CD4-positive, alpha-beta T cell (primary cell): ENCODE measurements around the gene ICAM2. TPM values are rescaled to one million over a fixed set of nuclear protein-coding genes. Genes with fewer than 3 reads are reported as not detected.

ENCODE experiments used
- ATAC-seq: fragments of 200-7000 bp; cut with Tn5 transposase; one replicate; pipeline ENCODE4 v1.10.0; 2022; ENCODE audit warnings: mild to moderate bottlenecking; ENCODE audit not compliant: poor library complexity
- CTCF ChIA-PET: fragments of 350-600 bp; sonication (Branson Sonifier 250); formaldehyde crosslinking; loops from one replicate; lab custom pipeline; 2021; ENCODE audit warnings: antibody characterized with exemption, inconsistent platforms; lab: Charles Lee
- POLR2A ChIA-PET: fragments of 350-600 bp; sonication (Branson Sonifier 250); formaldehyde crosslinking; loops from one replicate; lab custom pipeline; 2021; ENCODE audit warnings: antibody characterized with exemption, inconsistent platforms; lab: Charles Lee
- DNase-seq, 14 experiments: peaks; one replicate each; pipeline ENCODE4 v3.0.0-alpha.2; 2013 to 2020; ENCODE audit warnings: mixed read lengths in 2 of 14
- H3K27ac ChIP-seq, 2 donors: one replicate each; pipeline versions ENCODE4 v1.5.1 to v1.7.0; 2013; ENCODE audit warnings: low read length in 2 of 2, low read depth in 1 of 2, mild to moderate bottlenecking in 1 of 2
- H3K27me3 ChIP-seq, 2 experiments: 1 replicate in 1 of 2; 2 replicates in 1 of 2; pipeline versions ENCODE4 v1.6.1 to v1.7.0; 2013; ENCODE audit warnings: low read length in 2 of 2, control low read depth in 1 of 2, mild to moderate bottlenecking in 1 of 2, moderate library complexity in 1 of 2; ENCODE audit not compliant: insufficient read depth in 2 of 2, control insufficient read depth in 1 of 2
- H3K36me3 ChIP-seq: one replicate; pipeline ENCODE4 v1.6.1; 2013; ENCODE audit warnings: low read length, control low read depth; ENCODE audit not compliant: insufficient read depth
- H3K4me1 ChIP-seq: one replicate; pipeline ENCODE4 v1.6.1; 2013; ENCODE audit warnings: low read length, control low read depth; ENCODE audit not compliant: insufficient read depth
- H3K4me3 ChIP-seq: one replicate; pipeline ENCODE4 v1.5.1; 2013; ENCODE audit warnings: mild to moderate bottlenecking, low read length, moderate library complexity
- H3K9me3 ChIP-seq, 2 experiments: 1 replicate in 1 of 2; 2 replicates in 1 of 2; pipeline versions ENCODE4 v1.6.1 to v1.7.0; 2013; ENCODE audit warnings: low read length in 2 of 2, mild to moderate bottlenecking in 2 of 2, control low read depth in 1 of 2, moderate library complexity in 1 of 2; ENCODE audit not compliant: control insufficient read depth in 1 of 2, insufficient read depth in 1 of 2
- H3K27ac Mint-ChIP-seq: one replicate; pipeline ENCODE4 v1.8.0; 2020; ENCODE audit warnings: mixed read lengths
- H3K27me3 Mint-ChIP-seq: one replicate; pipeline ENCODE4 v1.8.0; 2021; ENCODE audit warnings: mixed read lengths
- H3K36me3 Mint-ChIP-seq: one replicate; pipeline ENCODE4 v1.8.0; 2021; ENCODE audit warnings: low read depth, mixed read lengths
- H3K4me1 Mint-ChIP-seq: one replicate; pipeline ENCODE4 v1.8.0; 2021; ENCODE audit warnings: low read depth, mixed read lengths
- H3K4me3 Mint-ChIP-seq: one replicate; pipeline ENCODE4 v1.8.0; 2020; ENCODE audit warnings: mild to moderate bottlenecking, mixed read lengths
- H3K9me3 Mint-ChIP-seq: one replicate; pipeline ENCODE4 v1.8.0; 2020; ENCODE audit warnings: mixed read lengths
- intact Hi-C, 2 experiments: fragments of 100-400 bp; cut with DNase I in 1 of 2; cut with micrococcal nuclease in 1 of 2; formaldehyde crosslinking; loops; one replicate each; pipeline versions ENCODE4 v1.15.1 to v1.9.0; 2023 to 2025; cut with DNase I, micrococcal nuclease
- total RNA-seq, 174 experiments: library from RNA in 2 of 174; stranded (reverse) in 2 of 174; gene quantifications; one replicate each; pipeline ENCODE4 v1.2.3 and lab custom pipeline; 2021 to 2026
- TF ChIP-seq, protein P1 (sequence below): fragments of 200-600 bp; IDR thresholded peaks from one replicate; pipeline ENCODE4 v1.8.0; 2022; ENCODE audit warnings: antibody characterized with exemption, mild to moderate bottlenecking

Gene ICAM2
- total RNA-seq, 2 experiments from 2014 or later = 50.6 to 54.7 TPM

DNA sequence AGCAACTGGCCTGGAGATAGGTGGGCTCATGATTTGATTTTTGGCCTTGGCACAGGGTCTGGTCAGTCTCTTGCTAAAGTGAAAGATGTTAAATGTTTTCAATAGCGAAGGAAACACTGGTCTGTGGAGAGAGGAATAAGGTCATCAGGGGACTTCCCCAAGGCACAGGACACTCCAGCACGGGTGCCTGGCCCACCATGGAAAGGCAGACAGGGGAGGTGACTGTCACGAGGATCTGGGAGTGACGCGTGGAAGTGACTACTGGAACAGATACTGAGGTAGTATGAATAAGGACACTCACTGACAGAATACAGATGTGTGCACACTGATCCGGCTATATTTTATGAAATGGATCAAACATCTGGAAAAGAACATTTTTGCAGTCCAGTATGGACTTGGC is 16.7 kb upstream of the ICAM2 start:
- H3K27me3 Mint-ChIP-seq = no peaks in the 10 kb centered on the region
- Histone ChIP-seq H3K4me3 (no peak overlapping the region), H3K36me3 (peaks cover 43% of the 10 kb centered on the region), H3K4me1 (peaks cover 9% of the 10 kb centered on the region), H3K27ac (no peak overlapping the region), H3K27me3 (no peaks in the 10 kb centered on the region), H3K9me3 (no peaks in the 10 kb centered on the region)
- intact Hi-C loops = no loop called here
- ChIA-PET CTCF (interaction anchor here (0.8 to 3.0 kb wide), 2 partner anchors 8 to 97 kb away, joined by 4 to 6 read pairs; no protein-coding TSS in a partner anchor), POLR2A (interaction anchor here (1.0 kb wide), 1 partner anchor 17 kb away, joined by 3 read pairs; the partner anchor contains the start of gene ICAM2)
- peaks cover 8% of the 10 kb centered on the region for H3K4me1 Mint-ChIP-seq
- no peak overlapping the region for H3K27ac Mint-ChIP-seq
- no peak overlapping the region for H3K4me3 Mint-ChIP-seq
- DNase-seq (no peak), ATAC-seq (no peak)
- H3K9me3 Mint-ChIP-seq = no peaks in the 10 kb centered on the region
- TF ChIP-seq, protein P1, sequence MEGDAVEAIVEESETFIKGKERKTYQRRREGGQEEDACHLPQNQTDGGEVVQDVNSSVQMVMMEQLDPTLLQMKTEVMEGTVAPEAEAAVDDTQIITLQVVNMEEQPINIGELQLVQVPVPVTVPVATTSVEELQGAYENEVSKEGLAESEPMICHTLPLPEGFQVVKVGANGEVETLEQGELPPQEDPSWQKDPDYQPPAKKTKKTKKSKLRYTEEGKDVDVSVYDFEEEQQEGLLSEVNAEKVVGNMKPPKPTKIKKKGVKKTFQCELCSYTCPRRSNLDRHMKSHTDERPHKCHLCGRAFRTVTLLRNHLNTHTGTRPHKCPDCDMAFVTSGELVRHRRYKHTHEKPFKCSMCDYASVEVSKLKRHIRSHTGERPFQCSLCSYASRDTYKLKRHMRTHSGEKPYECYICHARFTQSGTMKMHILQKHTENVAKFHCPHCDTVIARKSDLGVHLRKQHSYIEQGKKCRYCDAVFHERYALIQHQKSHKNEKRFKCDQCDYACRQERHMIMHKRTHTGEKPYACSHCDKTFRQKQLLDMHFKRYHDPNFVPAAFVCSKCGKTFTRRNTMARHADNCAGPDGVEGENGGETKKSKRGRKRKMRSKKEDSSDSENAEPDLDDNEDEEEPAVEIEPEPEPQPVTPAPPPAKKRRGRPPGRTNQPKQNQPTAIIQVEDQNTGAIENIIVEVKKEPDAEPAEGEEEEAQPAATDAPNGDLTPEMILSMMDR = no peak
- peaks cover 18% of the 10 kb centered on the region for H3K36me3 Mint-ChIP-seq

DNA sequence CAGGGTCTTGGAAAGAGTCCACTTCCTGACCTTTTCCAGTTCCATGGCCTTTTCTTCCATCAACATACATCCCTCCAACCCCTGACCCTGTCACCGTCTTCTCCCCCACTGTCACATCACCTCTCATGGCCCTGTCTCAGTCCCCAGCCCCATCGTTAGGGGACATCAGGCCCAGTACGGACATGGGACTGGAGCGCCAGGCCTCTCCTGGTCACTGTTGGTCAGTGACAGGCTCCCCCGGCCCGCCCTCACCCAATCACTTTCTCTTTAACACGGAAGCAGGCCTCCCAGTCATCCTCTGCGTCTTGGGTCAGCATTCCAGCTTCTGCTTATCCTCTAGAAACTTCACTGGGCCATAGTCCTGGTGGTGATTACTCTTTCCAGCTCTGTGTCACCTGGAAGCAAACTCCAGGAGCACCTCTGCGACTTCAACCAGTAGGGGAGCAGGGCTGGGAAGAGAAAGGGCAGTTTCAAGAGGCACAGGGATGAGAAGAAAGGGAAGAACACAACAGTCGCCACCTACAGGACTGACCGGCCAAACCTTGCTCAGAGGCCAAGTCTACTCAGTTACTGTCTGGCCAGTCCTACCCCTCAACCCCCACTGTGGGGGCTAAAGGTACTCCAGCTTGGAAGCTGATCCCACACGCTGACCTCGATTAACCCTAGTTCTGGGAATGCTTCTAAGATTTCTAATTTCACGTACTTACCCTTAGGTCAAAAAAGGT is 15.9 kb upstream of the ICAM2 start:
- peaks cover 9% of the 10 kb centered on the region for H3K36me3 Mint-ChIP-seq
- Histone ChIP-seq H3K4me1 (peaks cover 6% of the 10 kb centered on the region), H3K36me3 (peaks cover 35% of the 10 kb centered on the region), H3K4me3 (no peak overlapping the region), H3K27me3 (no peaks in the 10 kb centered on the region), H3K9me3 (no peaks in the 10 kb centered on the region), H3K27ac (no peak overlapping the region)
- no peaks in the 10 kb centered on the region for H3K9me3 Mint-ChIP-seq
- ATAC-seq (no peak), DNase-seq (no peak)
- H3K27ac Mint-ChIP-seq = no peak overlapping the region
- intact Hi-C loops = no loop called here
- POLR2A ChIA-PET = interaction anchor here (1.0 kb wide), 1 partner anchor 16 kb away, joined by 3 read pairs; the partner anchor contains the start of gene ICAM2
- TF ChIP-seq, protein P1 = no peak
- H3K4me1 Mint-ChIP-seq = no peaks in the 10 kb centered on the region
- CTCF ChIA-PET = interaction anchor here (1.4 to 3.0 kb wide), 2 partner anchors 10 to 98 kb away, joined by 4 to 6 read pairs; no protein-coding TSS in a partner anchor
- H3K4me3 Mint-ChIP-seq = no peak overlapping the region
- H3K27me3 Mint-ChIP-seq = no peaks in the 10 kb centered on the region

DNA sequence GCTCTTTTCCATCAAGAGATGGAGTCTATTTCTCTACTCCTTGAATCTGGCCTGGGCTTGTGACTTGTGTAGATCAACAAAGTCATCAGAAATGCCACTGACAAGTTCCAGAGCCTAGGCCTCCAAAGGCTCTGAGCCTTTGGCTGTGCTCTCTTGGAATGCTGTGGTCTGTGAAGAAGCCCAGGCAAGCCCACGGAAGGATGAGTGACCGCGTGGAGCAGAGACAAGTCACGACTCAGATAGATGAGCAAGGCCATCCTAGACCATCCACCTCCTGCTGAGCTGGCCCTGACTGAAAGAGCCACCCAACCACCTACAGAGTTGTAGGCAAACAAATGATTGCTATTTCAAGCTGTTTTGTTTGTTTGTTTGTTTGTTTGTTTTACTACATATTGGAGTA is 11.6 kb upstream of the ICAM2 start:
- Mint-ChIP-seq H3K4me1 (peaks cover 9% of the 10 kb centered on the region), H3K36me3 (no peaks in the 10 kb centered on the region), H3K27ac (no peak overlapping the region), H3K4me3 (no peak overlapping the region), H3K27me3 (no peaks in the 10 kb centered on the region), H3K9me3 (no peaks in the 10 kb centered on the region)
- Histone ChIP-seq H3K4me3 (no peak overlapping the region), H3K9me3 (no peaks in the 10 kb centered on the region), H3K27ac (no peak overlapping the region), H3K27me3 (no peaks in the 10 kb centered on the region), H3K4me1 (peaks cover 23% of the 10 kb centered on the region), H3K36me3 (no peaks in the 10 kb centered on the region)
- CTCF ChIA-PET = no interaction called here
- ATAC-seq (no peak), DNase-seq (no peak)
- intact Hi-C loops = no loop called here
- TF ChIP-seq, protein P1 = no peak
- POLR2A ChIA-PET = interaction anchor here (0.7 to 1.9 kb wide), 2 partner anchors 10 to 114 kb away, joined by 3 to 4 read pairs; no protein-coding TSS in a partner anchor
